Neural cell (in vitro differentiated cells): ENCODE results near the gene MRPS27.
"Not testable (repeated sequence)": the region's sequence is repeated elsewhere in the genome, so short reads cannot be mapped to it uniquely, and the experiment has no call there.

ENCODE experiments used
- EP300 ChIP-seq: fragments of 450-650 bp; conservative IDR thresholded peaks from 2 replicates; pipeline ENCODE4 v1.6.1; 2014; ENCODE audit warnings: antibody characterized with exemption, mild to moderate bottlenecking, moderate library complexity; ENCODE audit not compliant: poor library complexity, severe bottlenecking
- EZH2 ChIP-seq: fragments of 200-600, 300-800 bp; shearing (Covaris generic), sonication (generic); IDR thresholded peaks from 2 replicates; pipeline ENCODE4 v1.6.1; 2014; ENCODE audit warnings: antibody characterized with exemption, low read length, borderline replicate concordance, mild to moderate bottlenecking; ENCODE audit not compliant: insufficient read depth, poor library complexity, severe bottlenecking
- MXI1 ChIP-seq: fragments of 450-650 bp; conservative IDR thresholded peaks from 2 replicates; pipeline ENCODE4 v1.6.1; 2014; ENCODE audit warnings: antibody characterized with exemption, mild to moderate bottlenecking; ENCODE audit not compliant: poor library complexity, severe bottlenecking
- POLR2AphosphoS5 ChIP-seq: IDR thresholded peaks from 2 replicates; pipeline ENCODE4 v1.6.1; 2012
- RAD21 ChIP-seq: fragments of 450-650 bp; conservative IDR thresholded peaks from 2 replicates; pipeline ENCODE4 v1.6.1; 2014; ENCODE audit warnings: antibody characterized with exemption, mild to moderate bottlenecking, moderate library complexity
- SMC3 ChIP-seq: fragments of 450-650 bp; conservative IDR thresholded peaks from 2 replicates; pipeline ENCODE4 v1.6.1; 2014; ENCODE audit warnings: antibody characterized with exemption, mild to moderate bottlenecking, moderate library complexity; ENCODE audit not compliant: poor library complexity
- TAF1 ChIP-seq: IDR thresholded peaks from 2 replicates; pipeline ENCODE4 v1.6.1; 2012; ENCODE audit warnings: low read depth
- TF ChIP-seq, protein P1 (sequence below): fragments of 450-650 bp; IDR thresholded peaks from 2 replicates; pipeline ENCODE4 v1.5.1; 2014; ENCODE audit warnings: antibody characterized with exemption, mild to moderate bottlenecking, moderate library complexity; ENCODE audit not compliant: poor library complexity, severe bottlenecking
- TF ChIP-seq, protein P2 (sequence below): IDR thresholded peaks from 2 replicates; pipeline ENCODE4 v1.6.1; 2012; ENCODE audit warnings: borderline replicate concordance

DNA sequence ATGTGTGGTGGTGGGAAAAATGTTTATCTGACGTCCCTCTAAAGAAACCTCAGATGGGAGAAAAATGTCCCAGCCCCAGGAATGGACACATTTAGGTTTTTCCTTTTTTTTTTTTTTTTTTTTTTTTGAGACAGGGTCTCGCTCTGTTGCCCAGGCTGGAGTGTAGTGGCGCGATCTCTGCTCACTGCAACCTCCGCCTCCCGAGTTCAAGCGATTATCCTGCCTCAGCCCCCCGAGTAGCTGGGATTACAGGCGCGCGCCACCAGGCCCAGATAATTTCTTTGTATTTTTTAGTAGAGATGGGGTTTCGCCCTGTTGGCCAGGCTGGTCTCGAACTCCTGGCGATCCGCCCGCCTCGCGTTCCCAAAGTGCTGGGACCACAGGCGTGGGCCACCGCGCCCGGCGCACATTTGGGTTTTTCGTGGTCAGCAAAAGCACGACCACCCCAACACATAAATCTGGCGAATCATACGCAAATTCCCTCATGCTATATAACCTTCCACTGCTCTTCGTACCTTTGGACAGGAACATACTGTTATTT, 535 bp downstream of the MRPS27 start:
- TF ChIP-seq, protein P1, sequence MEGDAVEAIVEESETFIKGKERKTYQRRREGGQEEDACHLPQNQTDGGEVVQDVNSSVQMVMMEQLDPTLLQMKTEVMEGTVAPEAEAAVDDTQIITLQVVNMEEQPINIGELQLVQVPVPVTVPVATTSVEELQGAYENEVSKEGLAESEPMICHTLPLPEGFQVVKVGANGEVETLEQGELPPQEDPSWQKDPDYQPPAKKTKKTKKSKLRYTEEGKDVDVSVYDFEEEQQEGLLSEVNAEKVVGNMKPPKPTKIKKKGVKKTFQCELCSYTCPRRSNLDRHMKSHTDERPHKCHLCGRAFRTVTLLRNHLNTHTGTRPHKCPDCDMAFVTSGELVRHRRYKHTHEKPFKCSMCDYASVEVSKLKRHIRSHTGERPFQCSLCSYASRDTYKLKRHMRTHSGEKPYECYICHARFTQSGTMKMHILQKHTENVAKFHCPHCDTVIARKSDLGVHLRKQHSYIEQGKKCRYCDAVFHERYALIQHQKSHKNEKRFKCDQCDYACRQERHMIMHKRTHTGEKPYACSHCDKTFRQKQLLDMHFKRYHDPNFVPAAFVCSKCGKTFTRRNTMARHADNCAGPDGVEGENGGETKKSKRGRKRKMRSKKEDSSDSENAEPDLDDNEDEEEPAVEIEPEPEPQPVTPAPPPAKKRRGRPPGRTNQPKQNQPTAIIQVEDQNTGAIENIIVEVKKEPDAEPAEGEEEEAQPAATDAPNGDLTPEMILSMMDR = not testable (repeated sequence)
- not testable (repeated sequence) for TF ChIP-seq RAD21, POLR2AphosphoS5, SMC3, TAF1, EP300, EZH2, MXI1
- TF ChIP-seq, protein P2, sequence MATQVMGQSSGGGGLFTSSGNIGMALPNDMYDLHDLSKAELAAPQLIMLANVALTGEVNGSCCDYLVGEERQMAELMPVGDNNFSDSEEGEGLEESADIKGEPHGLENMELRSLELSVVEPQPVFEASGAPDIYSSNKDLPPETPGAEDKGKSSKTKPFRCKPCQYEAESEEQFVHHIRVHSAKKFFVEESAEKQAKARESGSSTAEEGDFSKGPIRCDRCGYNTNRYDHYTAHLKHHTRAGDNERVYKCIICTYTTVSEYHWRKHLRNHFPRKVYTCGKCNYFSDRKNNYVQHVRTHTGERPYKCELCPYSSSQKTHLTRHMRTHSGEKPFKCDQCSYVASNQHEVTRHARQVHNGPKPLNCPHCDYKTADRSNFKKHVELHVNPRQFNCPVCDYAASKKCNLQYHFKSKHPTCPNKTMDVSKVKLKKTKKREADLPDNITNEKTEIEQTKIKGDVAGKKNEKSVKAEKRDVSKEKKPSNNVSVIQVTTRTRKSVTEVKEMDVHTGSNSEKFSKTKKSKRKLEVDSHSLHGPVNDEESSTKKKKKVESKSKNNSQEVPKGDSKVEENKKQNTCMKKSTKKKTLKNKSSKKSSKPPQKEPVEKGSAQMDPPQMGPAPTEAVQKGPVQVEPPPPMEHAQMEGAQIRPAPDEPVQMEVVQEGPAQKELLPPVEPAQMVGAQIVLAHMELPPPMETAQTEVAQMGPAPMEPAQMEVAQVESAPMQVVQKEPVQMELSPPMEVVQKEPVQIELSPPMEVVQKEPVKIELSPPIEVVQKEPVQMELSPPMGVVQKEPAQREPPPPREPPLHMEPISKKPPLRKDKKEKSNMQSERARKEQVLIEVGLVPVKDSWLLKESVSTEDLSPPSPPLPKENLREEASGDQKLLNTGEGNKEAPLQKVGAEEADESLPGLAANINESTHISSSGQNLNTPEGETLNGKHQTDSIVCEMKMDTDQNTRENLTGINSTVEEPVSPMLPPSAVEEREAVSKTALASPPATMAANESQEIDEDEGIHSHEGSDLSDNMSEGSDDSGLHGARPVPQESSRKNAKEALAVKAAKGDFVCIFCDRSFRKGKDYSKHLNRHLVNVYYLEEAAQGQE = not testable (repeated sequence)
